ENCODE results near the gene TNS2. TPM values are rescaled to one million over a fixed set of nuclear protein-coding genes. Genes with fewer than 3 reads are reported as not detected.

Gene TNS2
- total and polyA plus RNA-seq, 2 of the 13 experiments (the other 11 are each of a cell fraction or from before 2014, with no cell fraction given) = 8.9 to 20.4 TPM

DNA sequence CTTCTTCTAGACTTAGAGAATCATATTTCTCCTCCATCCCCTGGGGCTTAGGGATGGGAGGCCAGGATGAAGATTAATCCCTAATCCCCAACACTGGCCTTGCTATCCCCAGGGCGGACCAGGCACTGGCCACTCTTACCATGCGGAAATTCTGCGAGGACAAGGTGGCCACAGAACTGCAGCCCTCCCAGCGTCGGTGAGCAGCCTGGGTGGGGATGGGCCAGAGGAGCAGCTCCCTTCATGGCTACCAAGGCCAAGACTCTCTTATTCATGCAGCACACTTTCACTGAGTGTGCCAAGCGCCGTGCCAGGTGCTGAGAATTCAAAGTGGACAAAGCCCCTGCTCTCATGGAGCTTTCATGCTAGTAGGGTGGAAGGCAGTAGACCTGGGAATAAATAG, 7.0 kb downstream of the TNS2 start:
- ATAC-seq (no peak), DNase-seq (ENCODE audit: low spot score) (no peak), FAIRE-seq (no peak)
- Histone ChIP-seq H3K4me3 (replicated peaks in 1 of 3; ENCODE audit: insufficient read depth in 1 of 3, low read depth in 2 of 3, low read length in 3 of 3) (no peak overlapping the region), H3K9ac (ENCODE audit: insufficient read depth, low read depth, low read length) (no peak overlapping the region), H3K4me1 (ENCODE audit: insufficient read depth, low read length) (peaks cover 41% of the 10 kb centered on the region), H3K36me3 (replicated peaks in 1 of 2; ENCODE audit: control insufficient read depth in 1 of 2, insufficient read depth in 2 of 2, low read length in 2 of 2) (0 out of 5 replicates have a peak, but pooled peaks cover 0 to 7% of the 10 kb centered on the region in 2 experiments), H3K27ac (ENCODE audit: extremely low read length, insufficient read depth, low read length) (no peak overlapping the region), H2AFZ (ENCODE audit: low read length) (no peak overlapping the region), H3K27me3 (ENCODE audit: control insufficient read depth in 1 of 2, insufficient read depth in 2 of 2, low read length in 2 of 2) (no peaks in the 10 kb centered on the region), H3K79me2 (ENCODE audit: insufficient read depth, low read length) (peaks cover 6% of the 10 kb centered on the region), H4K20me1 (ENCODE audit: insufficient read depth, low read length) (no peaks in the 10 kb centered on the region), H3K4me2 (ENCODE audit: low read depth, low read length) (no peak overlapping the region), H3K9me3 (ENCODE audit: low read length) (no peaks in the 10 kb centered on the region)
- CTCF ChIA-PET (ENCODE audit: low intra/inter-chr PET ratio, low total read pairs) = no interaction called here
- no peak for TF ChIP-seq PCBP1 (IDR thresholded peaks at IDR 0.05; ENCODE audit: borderline replicate concordance, low read depth, low read length)
- no peak for TF ChIP-seq BORCS8-MEF2B (CRISPR knock-in tag; IDR thresholded peaks at IDR 0.05)
- no peak for TF ChIP-seq TAF1 (CRISPR knock-in tag; IDR thresholded peaks at IDR 0.05)
- no peak for TF ChIP-seq HNRNPLL (IDR thresholded peaks at IDR 0.05; ENCODE audit: low read depth, low read length, poor library complexity, severe bottlenecking)
- TF ChIP-seq, protein P1, sequence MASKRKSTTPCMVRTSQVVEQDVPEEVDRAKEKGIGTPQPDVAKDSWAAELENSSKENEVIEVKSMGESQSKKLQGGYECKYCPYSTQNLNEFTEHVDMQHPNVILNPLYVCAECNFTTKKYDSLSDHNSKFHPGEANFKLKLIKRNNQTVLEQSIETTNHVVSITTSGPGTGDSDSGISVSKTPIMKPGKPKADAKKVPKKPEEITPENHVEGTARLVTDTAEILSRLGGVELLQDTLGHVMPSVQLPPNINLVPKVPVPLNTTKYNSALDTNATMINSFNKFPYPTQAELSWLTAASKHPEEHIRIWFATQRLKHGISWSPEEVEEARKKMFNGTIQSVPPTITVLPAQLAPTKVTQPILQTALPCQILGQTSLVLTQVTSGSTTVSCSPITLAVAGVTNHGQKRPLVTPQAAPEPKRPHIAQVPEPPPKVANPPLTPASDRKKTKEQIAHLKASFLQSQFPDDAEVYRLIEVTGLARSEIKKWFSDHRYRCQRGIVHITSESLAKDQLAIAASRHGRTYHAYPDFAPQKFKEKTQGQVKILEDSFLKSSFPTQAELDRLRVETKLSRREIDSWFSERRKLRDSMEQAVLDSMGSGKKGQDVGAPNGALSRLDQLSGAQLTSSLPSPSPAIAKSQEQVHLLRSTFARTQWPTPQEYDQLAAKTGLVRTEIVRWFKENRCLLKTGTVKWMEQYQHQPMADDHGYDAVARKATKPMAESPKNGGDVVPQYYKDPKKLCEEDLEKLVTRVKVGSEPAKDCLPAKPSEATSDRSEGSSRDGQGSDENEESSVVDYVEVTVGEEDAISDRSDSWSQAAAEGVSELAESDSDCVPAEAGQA (IDR thresholded peaks at IDR 0.05; ENCODE audit: low read depth) = no peak
- TF ChIP-seq, protein P1 (CRISPR knock-in tag; IDR thresholded peaks at IDR 0.05; ENCODE audit: borderline replicate concordance) = no peak
- no peak for TF ChIP-seq ZSCAN29 (CRISPR knock-in tag; conservative IDR thresholded peaks at IDR 0.05)
- TF ChIP-seq ZNF660 (CRISPR knock-in tag; IDR thresholded peaks at IDR 0.05; ENCODE audit: borderline replicate concordance, low read depth) = no peak
- TF ChIP-seq ZNF282 (IDR thresholded peaks at IDR 0.05; ENCODE audit: partially characterized antibody) = no peak
- no peak for TF ChIP-seq FOXP1 (IDR thresholded peaks at IDR 0.05)
- TF ChIP-seq FOXP1 (CRISPR knock-in tag; IDR thresholded peaks at IDR 0.05) = no peak
- no peak for TF ChIP-seq RFX1 (IDR thresholded peaks at IDR 0.05)
- TF ChIP-seq TBP (CRISPR knock-in tag; IDR thresholded peaks at IDR 0.05) = no peak
- TF ChIP-seq ZNF782 (CRISPR knock-in tag; IDR thresholded peaks at IDR 0.05; ENCODE audit: borderline replicate concordance) = no peak
- intact Hi-C loops (cut with micrococcal nuclease; ENCODE audit: unreplicated experiment) = no loop called here
- BruUV-seq (replicated peaks) = no TSS peak
- 97% methylated on average over 7 of the region's 7 CpGs for WGBS (ENCODE audit: low lambda C conversion rate)
- in situ Hi-C loops (cut with HindIII; ENCODE audit: extremely low pct_ligation_motif_present, low pct_unique_long_range_greater_than_20kb) = no loop called here
- POLR2A ChIA-PET = interaction anchor here (1.1 to 4.6 kb wide), 3 partner anchors 9 to 46 kb away, joined by 3 to 23 read pairs (median 4); partner anchors contain the start of gene SOAT2

Measured in HepG2 (cell line).